Cardiac ventricle fibroblast (primary cell): ENCODE measurements around the gene C12orf56. TPM values are rescaled to one million over a fixed set of nuclear protein-coding genes. Genes with fewer than 3 reads are reported as not detected.

Source experiments
- total RNA-seq: library from RNA; depleted of rRNA; stranded (reverse); fragments of >200 nt; gene quantifications from 2 replicates; pipeline ENCODE4 v1.2.3, GENCODE V29; 2015

C12orf56 gene
- not detected in 2 replicates for total RNA-seq

GRCh38 chr12:64390275-64390851 lies at the start of gene C12orf56:
TSS of gene C12orf56 (minus strand) at chr12:64390758. CDS start at chr12:64390565, 193 bp downstream.

GRCh38 chr12:64403707-64404469 lies 13.3 kb upstream of the C12orf56 start, which contains the start of gene XPOT:
TSS of gene XPOT (plus strand) at chr12:64404392. CDS start at chr12:64410036, 5,644 bp downstream.

GRCh38 chr12:64222009-64222765 lies 168.4 kb downstream of the C12orf56 start, which contains the start of gene KICS2:
TSS of gene KICS2 (minus strand) at chr12:64222296. CDS start at chr12:64222237, 59 bp downstream.

Other genes starting within 250 kb of the C12orf56 start
- 6.3 and 7.1 TPM in 2 replicates for gene KICS2, start 168.5 kb downstream of the C12orf56 start, total RNA-seq
- 43.4 and 54.4 TPM in 2 replicates for gene XPOT, start 13.6 kb upstream of the C12orf56 start, total RNA-seq
- 16.8 and 29.4 TPM in 2 replicates for gene TBK1, start 61.4 kb upstream of the C12orf56 start, total RNA-seq
- gene RASSF3, start 219.7 kb upstream of the C12orf56 start, total RNA-seq, result 5.9 and 6.3 TPM in 2 replicates